NCI-H128 (cell line): Measurements from ENCODE around the gene CNNM2.

Source experiments
- DNase-seq: peaks from one replicate; lab custom pipeline; 2025; ENCODE audit not compliant: unreplicated experiment; lab: John Stamatoyannopoulos, UW

CNNM2 gene

GRCh38 chr10:102917962-102918816, at the start of gene CNNM2:
Gene CNNM2, plus strand, starts transcription at chr10:102918294. Its CDS starts 187 bp downstream, at chr10:102918481.
- peak; percentile 96 for DNase-seq

- DNase-seq: no peak
These were observed 49.2 kb upstream of the CNNM2 start for GRCh38 chr10:102868911-102869257.

DNA sequence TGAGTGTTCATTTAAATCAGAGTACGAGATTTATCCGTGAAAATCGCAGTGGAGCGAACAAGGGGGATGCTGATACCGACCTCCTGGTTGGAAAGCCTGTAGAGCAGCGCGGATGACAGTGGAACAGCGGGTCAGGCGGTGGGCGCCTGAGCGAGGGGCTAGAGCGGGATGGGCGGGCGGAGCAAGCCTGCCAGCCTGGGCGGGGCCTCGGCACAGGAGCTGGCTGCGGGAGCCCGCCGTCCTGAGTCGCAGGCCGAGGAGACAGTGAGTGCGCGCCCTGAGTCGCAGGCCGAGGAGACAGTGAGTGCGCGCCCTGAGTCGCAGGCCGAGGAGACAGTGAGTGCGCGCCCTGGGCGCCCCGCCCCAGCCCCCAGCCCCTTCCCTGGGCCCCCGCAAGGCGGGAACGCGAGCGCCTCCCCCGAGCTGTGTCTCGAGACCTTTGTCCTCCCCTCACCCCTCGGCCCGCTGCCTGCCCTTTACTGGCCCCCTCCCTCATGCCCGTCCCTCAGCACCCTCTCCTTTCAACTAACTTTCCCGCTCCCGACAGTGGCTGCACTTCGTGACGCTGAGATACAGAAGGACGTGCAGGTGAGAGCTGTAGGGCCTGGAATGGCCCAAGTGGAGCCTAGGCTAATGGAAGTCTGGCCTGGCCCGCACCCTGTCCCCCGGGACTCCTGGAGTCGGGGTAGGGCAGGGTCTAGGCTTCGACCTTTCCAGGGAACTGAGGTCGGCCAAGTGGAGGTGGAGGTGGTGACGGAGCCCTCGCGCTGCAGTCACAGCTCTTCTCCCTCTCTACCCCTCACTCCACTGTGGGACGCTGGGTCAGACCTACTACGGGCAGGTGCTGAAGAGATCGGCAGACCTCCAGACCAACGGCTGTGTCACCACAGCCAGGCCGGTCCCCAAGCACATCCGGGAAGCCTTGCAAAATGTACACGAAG, 48.6 kb upstream of the CNNM2 start, which contains the start of gene AS3MT:
TSS of gene AS3MT (plus strand) at position 213 of the 941 bp plus-strand sequence. CDS start at position 336, 123 bp downstream.
- peak; percentile 10 for DNase-seq

DNA sequence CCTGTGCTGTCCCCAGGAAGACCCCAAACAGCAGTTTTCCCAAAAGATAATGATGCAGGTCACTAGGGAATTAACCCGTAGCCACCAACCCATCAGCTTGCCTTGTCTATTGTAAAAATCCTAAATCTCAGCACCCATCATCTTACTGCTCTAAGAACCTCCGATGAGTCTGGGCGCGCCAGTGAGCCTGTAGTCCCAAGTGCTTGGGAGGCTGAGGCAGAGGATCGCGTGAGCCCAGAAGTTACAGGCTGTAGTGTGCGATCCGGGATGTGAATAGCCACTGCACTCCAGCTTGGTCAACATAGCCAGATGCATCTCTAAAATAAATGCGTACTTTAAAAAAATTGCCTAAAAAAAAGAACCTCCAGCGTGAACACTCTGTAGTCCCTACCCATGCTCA, 47.9 kb upstream of the CNNM2 start:
- DNase-seq: no peak

- no peak for DNase-seq
These were observed 45.9 kb upstream of the CNNM2 start for GRCh38 chr10:102872163-102872562.

DNA sequence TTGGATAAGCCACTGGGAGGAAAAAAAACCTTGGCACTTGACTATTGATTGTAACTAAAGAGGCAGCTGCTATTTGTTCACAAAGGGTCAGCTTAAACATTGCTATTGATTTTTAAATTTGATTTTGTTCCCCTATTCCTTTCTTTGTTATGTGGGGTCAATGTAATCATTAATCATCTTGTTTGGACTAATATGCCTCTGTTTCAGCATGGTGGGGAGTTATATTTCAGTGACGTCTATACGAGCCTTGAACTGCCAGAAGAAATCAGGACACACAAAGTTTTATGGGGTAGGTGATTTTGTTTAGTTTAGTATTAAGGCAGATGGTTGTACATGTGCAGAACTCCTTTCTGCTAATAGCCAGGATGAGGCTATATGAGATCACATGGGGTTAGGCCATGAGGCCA, 41.3 kb upstream of the CNNM2 start:
- DNase-seq: no peak

DNA sequence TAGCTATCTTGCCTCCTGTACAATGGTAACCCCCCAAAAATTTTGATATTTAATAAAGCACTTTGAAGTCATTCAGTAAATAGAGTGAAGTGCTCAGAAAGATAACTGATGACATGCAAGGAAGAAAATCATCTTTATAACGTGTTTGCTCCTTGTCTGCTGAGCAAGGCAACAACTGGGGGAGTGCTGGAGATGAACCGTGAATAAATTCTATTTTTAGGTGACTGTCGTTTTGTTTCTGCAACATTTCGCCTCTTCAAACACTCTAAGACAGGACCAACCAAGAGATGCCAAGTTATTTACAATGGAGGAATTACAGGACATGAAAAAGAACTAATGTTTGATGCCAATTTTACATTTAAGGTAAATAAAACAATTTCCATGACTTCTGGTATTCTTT, 39.5 kb upstream of the CNNM2 start:
- no peak for DNase-seq

DNA sequence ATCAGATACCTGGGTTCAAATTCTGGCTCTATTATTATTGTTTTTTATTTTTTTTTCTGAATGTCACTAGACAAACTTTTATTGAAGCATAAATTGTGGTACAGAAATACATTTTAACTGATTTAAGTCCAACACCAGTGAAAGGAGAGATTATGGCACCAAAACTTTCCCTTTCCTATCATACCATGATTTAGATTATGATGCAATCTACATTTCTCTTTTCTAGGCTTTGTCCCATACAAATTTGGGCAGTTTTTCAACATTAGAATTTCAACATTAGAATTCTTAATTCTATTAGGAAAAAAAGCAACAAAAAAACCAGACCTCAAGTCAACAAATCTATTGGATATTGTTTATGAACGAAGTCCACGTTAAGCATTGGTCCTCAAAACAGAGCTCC, 37.8 kb upstream of the CNNM2 start:
- no peak for DNase-seq

DNA sequence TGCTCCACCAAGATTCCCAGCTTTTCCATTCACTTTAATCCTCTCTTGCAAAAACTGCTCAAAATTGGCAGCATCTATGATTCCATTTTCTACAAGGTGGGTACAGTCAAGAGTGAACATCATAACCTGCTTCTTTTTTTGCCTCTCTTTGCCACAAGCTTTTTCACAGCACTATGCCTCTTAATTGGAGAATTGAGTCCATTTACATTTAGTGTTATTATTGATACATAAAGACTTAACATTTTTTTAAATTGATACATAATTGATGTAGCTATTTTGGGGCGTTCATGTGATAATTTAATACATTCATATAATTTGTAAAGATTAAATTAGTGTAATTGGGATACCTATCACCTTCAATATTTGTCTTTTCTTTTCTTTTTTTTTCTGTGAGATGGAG, 30.0 kb upstream of the CNNM2 start:
- no peak for DNase-seq

DNA sequence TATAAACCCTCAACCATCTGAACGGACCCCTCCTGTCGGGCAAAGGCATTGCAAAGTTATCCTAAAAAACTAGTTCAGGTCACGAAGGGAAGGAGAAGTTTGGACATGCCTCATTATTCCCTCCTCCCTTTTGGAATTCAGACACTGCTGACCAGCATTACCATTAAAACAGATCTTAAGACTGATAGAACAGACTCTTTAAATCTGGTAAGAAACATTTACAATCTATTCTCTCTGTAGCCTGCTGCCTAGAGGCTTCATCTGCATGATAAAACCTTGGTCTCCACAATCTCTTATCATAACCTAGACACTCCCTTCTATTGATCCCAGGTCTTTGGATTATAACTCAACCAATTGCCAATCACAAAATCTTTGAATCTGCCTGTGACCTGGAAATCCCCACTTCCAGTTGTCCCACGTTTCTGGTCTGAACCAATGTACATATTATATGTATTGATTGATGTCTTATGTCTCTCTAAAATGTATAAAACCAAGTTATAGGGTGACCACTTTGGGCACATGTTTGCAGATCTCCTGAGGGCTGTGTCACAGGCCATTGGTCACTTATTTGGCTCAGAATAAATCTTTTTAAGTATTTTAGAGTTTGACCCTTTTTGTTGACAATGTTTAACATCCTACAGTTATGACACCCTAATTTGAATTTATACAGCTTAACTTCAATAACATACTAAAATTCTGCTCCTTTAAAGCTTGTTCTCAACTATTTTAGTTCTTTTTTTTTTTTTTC, 23.5 kb upstream of the CNNM2 start:
- no peak for DNase-seq

DNA sequence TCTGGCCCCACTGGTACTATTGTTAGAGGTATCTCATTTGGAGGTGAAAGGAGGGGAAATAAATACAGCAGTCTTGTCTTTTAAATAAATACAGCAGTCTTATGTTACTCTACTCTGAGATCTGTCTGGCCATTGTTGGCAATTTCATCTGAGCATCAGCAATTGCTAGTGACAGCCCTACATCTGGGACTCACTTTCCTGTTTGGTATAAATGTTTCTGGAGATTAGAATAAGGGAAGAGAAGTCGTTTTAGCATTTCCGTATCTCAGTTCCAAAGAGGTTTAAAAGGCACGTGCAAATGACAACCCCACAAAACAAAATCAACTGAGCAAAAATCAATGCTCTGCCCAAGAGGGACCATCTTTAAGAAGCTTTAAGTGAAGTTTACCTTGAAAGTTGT, 18.1 kb upstream of the CNNM2 start:
- no peak for DNase-seq

- no peak for DNase-seq
These were observed 13.7 kb upstream of the CNNM2 start for GRCh38 chr10:102904346-102904745.

GRCh38 chr10:102906507-102906906, 11.6 kb upstream of the CNNM2 start:
- DNase-seq: no peak

DNA sequence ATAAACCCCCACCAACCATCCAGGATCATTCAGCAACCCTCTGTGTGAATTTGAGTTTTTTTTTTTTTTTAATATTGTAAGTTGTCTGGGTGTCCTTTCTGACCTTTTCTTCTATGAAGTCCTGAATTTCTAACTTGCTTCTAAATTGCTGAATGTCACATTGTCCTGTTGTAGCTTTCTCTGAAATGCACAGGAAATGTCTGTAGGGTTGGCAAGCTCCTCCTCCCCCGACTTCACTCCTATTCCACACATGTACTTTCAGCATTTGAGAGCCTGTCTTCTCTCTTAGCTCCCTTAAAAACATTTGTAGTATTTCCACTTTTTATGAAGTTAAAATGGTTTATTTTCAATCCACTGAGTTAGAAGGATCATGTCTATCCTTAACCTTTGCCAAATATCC, 3.3 kb upstream of the CNNM2 start:
- no peak for DNase-seq

DNA sequence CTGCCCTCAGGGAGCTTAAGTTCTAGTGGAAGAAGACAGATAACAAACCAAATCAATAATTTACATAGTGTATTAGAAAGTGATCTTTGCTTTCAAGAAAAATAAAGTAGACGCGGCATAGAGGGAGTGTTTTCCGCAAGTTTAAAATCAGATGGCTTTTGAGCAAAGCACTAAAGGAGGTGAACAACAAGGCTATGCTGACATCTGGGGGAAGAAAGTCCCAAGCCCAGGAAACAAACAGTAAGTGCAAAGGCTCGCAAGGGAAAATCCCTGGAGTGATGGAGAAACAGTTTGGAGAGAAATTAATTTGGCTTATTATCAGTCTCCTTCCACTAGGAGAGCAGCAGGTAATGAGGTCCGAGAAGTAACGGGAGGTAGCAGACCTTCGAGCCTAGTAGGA, 1.9 kb upstream of the CNNM2 start:
- DNase-seq: no peak

- peak; percentile 61 for DNase-seq
These were observed 656 bp upstream of the CNNM2 start for GRCh38 chr10:102917314-102917961.

GRCh38 chr10:102918817-102919245, 737 bp downstream of the CNNM2 start:
- no peak for DNase-seq

DNA sequence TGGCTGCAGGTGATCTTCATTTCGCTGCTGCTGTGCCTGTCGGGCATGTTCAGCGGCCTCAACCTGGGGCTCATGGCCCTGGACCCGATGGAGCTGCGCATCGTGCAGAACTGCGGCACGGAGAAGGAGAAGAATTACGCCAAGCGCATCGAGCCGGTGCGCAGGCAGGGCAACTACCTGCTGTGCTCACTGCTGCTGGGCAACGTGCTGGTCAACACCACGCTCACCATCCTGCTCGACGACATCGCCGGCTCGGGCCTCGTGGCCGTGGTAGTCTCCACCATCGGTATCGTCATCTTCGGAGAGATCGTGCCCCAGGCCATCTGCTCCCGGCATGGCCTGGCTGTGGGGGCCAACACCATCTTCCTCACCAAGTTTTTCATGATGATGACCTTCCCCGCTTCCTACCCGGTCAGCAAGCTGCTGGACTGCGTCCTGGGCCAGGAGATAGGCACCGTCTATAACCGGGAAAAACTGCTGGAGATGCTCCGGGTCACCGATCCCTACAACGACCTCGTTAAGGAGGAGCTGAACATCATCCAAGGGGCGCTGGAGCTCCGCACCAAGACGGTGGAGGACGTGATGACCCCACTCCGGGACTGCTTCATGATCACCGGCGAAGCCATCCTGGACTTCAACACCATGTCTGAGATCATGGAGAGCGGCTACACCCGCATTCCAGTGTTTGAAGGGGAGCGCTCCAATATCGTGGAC, 1.3 kb downstream of the CNNM2 start:
- no peak for DNase-seq

GRCh38 chr10:102919992-102920739, 2.1 kb downstream of the CNNM2 start:
- no peak for DNase-seq
